GM21529 (cell line): ENCODE data around the gene SPHKAP.
"Not testable (repeated sequence)": the region's sequence is repeated elsewhere in the genome, so short reads cannot be mapped to it uniquely, and the experiment has no call there.

Source experiments
- ATAC-seq: cut with Tn5 transposase; IDR thresholded peaks from one replicate; pipeline ENCODE4 v1.9.1; 2021; ENCODE audit not compliant: unreplicated experiment

The SPHKAP gene

GRCh38 chr2:228104215-228104614 is 77.3 kb downstream of the SPHKAP start:
- no peak for ATAC-seq

- ATAC-seq, result no peak
These were observed 78.1 kb downstream of the SPHKAP start for GRCh38 chr2:228103379-228103778.

- ATAC-seq, result no peak
These were observed 78.5 kb downstream of the SPHKAP start for GRCh38 chr2:228102949-228103348.

- ATAC-seq, result no peak
These were observed 87.0 kb downstream of the SPHKAP start for GRCh38 chr2:228094377-228094921.

GRCh38 chr2:228092056-228092455 is 89.4 kb downstream of the SPHKAP start:
- ATAC-seq, result no peak

- ATAC-seq, result no peak
These were observed 94.9 kb downstream of the SPHKAP start for GRCh38 chr2:228086561-228086960.

- no peak for ATAC-seq
These were observed 96.8 kb downstream of the SPHKAP start for GRCh38 chr2:228084717-228085116.

- ATAC-seq, result no peak
These were observed 98.4 kb downstream of the SPHKAP start for GRCh38 chr2:228083131-228083530.

GRCh38 chr2:228082571-228082970 is 98.9 kb downstream of the SPHKAP start:
- no peak for ATAC-seq

GRCh38 chr2:228079194-228079593 is 102.3 kb downstream of the SPHKAP start:
- ATAC-seq, result no peak

GRCh38 chr2:228076695-228077094 is 104.8 kb downstream of the SPHKAP start:
- not testable (repeated sequence) for ATAC-seq

- ATAC-seq, result no peak
These were observed 108.8 kb downstream of the SPHKAP start for GRCh38 chr2:228072669-228073068.

- ATAC-seq, result no peak
These were observed 114.2 kb downstream of the SPHKAP start for GRCh38 chr2:228067309-228067708.

GRCh38 chr2:228066126-228066798 is 115.2 kb downstream of the SPHKAP start:
- no peak for ATAC-seq

GRCh38 chr2:228065686-228066085 is 115.8 kb downstream of the SPHKAP start:
- ATAC-seq, result no peak

- ATAC-seq, result no peak
These were observed 116.6 kb downstream of the SPHKAP start for GRCh38 chr2:228064796-228065315.

GRCh38 chr2:228064024-228064423 is 117.5 kb downstream of the SPHKAP start:
- ATAC-seq, result no peak

- no peak for ATAC-seq
These were observed 117.9 kb downstream of the SPHKAP start for GRCh38 chr2:228063558-228063957.

GRCh38 chr2:228059735-228060134 is 121.8 kb downstream of the SPHKAP start:
- no peak for ATAC-seq

GRCh38 chr2:228056293-228057097 is 125.0 kb downstream of the SPHKAP start:
- ATAC-seq, result no peak

GRCh38 chr2:228048838-228049490 is 132.5 kb downstream of the SPHKAP start:
- peak; percentile 67 for ATAC-seq
